ENCODE data around the gene KCTD5.

DNA sequence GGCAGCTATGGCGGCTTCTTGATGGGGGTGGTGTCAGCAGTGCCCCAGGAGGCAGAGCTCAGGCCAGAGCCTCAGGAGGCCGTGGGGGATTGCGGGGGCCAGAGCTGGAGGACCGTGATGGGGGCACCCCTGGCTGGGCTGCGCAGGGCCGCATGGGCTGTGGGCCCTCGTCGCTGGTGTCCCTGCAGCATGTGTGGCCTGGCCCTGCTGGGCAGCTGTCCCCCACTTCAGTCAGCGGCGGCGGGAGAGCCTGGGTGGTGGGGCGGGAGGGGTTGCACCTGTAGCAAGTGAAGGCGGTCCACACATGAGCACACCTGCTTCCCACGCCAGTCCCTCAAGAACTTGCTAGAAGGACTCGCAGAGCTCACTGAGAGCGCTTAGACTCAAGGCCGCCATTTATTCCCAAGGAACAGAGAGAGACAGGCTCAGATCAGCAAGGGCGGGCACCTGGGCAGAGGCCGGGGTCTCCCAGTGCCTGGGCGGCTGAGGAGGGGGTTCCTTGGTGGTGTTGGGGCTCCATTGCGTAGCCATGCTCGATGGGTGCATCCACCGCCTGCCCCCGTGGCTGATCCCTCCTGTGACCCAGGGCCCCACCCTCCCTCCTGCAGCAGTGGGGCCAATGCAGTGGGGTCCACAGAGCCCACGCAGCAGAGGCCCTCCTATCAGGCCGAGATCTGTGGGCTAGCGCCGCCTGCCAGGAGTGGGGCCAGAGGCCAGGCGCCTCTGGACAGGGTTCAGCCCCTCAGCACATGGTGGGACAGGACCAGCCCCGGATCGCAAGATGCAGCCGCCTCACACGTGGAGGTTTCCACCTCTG, 22.1 kb downstream of the KCTD5 start:
- no peak for TF ChIP-seq RBAK (tag by site-specific recombination; IDR thresholded peaks at IDR 0.05)
- no peak for TF ChIP-seq SCRT1 (tag by site-specific recombination; IDR thresholded peaks at IDR 0.05; ENCODE audit: borderline replicate concordance)
- no peak for TF ChIP-seq SP3 (tag by site-specific recombination; IDR thresholded peaks at IDR 0.05)
- TF ChIP-seq ZNF707 (tag by site-specific recombination; IDR thresholded peaks at IDR 0.05) = no peak
- no peak for TF ChIP-seq ZNF423 (tag by site-specific recombination; IDR thresholded peaks at IDR 0.05)
- TF ChIP-seq TCF7L2 (IDR thresholded peaks at IDR 0.05; ENCODE audit: borderline replicate concordance, low read depth, low read length) = no peak
- TF ChIP-seq ZBTB8A (tag by site-specific recombination; IDR thresholded peaks at IDR 0.05) = no peak
- TF ChIP-seq KLF1 (tag by site-specific recombination; IDR thresholded peaks at IDR 0.05) = no peak
- no peak for TF ChIP-seq ZNF146 (tag by site-specific recombination; IDR thresholded peaks at IDR 0.05)
- TF ChIP-seq, protein P1, sequence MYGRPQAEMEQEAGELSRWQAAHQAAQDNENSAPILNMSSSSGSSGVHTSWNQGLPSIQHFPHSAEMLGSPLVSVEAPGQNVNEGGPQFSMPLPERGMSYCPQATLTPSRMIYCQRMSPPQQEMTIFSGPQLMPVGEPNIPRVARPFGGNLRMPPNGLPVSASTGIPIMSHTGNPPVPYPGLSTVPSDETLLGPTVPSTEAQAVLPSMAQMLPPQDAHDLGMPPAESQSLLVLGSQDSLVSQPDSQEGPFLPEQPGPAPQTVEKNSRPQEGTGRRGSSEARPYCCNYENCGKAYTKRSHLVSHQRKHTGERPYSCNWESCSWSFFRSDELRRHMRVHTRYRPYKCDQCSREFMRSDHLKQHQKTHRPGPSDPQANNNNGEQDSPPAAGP (tag by site-specific recombination; IDR thresholded peaks at IDR 0.05) = no peak
